ENCODE data around the gene ANKRD13C. TPM values are rescaled to one million over a fixed set of nuclear protein-coding genes. Genes with fewer than 3 reads are reported as not detected.
A peak's percentile ranks its signal among the peaks of the same experiment; 100 is the strongest.

ANKRD13C gene
- polyA plus RNA-seq, 1 donor (not counting 4 experiments of a cell fraction or from before 2014, with no cell fraction given): 13.4 TPM

- no peak overlapping the region for H3K4me3 ChIP-seq (ENCODE audit: control insufficient read depth in 2 of 3, extremely low read depth in 1 of 3, insufficient read depth in 2 of 3, low read depth in 1 of 3, low read length in 3 of 3)
- H3K27me3 ChIP-seq (ENCODE audit: control insufficient read depth, extremely low read depth, insufficient read depth, low read length): no peaks in the 10 kb centered on the region
- H3K9me3 ChIP-seq (ENCODE audit: control insufficient read depth, low read depth, low read length): no peaks in the 10 kb centered on the region
- no peak overlapping the region for H3K9ac ChIP-seq (ENCODE audit: control insufficient read depth, extremely low read depth, insufficient read depth, low read length)
- FAIRE-seq (no peak), DNase-seq (ENCODE audit: low read depth, low spot score) (no peak)
- H3K4me2 ChIP-seq (ENCODE audit: control insufficient read depth, extremely low read depth, insufficient read depth, low read depth, low read length): no peak overlapping the region
- dilution Hi-C loops (cut with MboI; ENCODE audit: extremely low pct_ligation_motif_present, low sequenced_read_pairs): no loop called here
- no peak overlapping the region for H2AFZ ChIP-seq (ENCODE audit: control insufficient read depth, low read length)
- H3K27ac ChIP-seq (ENCODE audit: control insufficient read depth, insufficient read depth, low read length): no peak overlapping the region
- no peaks in the 10 kb centered on the region for H3K36me3 ChIP-seq (ENCODE audit: control insufficient read depth in 2 of 2, extremely low read depth in 1 of 2, insufficient read depth in 2 of 2, low read length in 2 of 2)
- H3K79me2 ChIP-seq (ENCODE audit: control insufficient read depth, insufficient read depth, low read length): no peaks in the 10 kb centered on the region
- no peak for TF ChIP-seq EZH2 (IDR thresholded peaks at IDR 0.05; ENCODE audit: low read length)
- TF ChIP-seq, protein P1, sequence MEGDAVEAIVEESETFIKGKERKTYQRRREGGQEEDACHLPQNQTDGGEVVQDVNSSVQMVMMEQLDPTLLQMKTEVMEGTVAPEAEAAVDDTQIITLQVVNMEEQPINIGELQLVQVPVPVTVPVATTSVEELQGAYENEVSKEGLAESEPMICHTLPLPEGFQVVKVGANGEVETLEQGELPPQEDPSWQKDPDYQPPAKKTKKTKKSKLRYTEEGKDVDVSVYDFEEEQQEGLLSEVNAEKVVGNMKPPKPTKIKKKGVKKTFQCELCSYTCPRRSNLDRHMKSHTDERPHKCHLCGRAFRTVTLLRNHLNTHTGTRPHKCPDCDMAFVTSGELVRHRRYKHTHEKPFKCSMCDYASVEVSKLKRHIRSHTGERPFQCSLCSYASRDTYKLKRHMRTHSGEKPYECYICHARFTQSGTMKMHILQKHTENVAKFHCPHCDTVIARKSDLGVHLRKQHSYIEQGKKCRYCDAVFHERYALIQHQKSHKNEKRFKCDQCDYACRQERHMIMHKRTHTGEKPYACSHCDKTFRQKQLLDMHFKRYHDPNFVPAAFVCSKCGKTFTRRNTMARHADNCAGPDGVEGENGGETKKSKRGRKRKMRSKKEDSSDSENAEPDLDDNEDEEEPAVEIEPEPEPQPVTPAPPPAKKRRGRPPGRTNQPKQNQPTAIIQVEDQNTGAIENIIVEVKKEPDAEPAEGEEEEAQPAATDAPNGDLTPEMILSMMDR (optimal IDR thresholded peaks at IDR 0.05 in 1 of 3, IDR thresholded peaks at IDR 0.05 in 1 of 3, conservative IDR thresholded peaks at IDR 0.05 in 1 of 3; ENCODE audit: extremely low read depth in 1 of 3, insufficient read depth in 2 of 3, low read length in 3 of 3): no peak
- H3K9me1 ChIP-seq (ENCODE audit: control insufficient read depth, extremely low read depth, insufficient read depth, low read length): no peaks in the 10 kb centered on the region
- H3K4me1 ChIP-seq (ENCODE audit: control insufficient read depth, extremely low read depth, insufficient read depth, low read length): peaks cover 22% of the 10 kb centered on the region
- H4K20me1 ChIP-seq (ENCODE audit: control insufficient read depth, extremely low read depth, insufficient read depth, low read length): no peaks in the 10 kb centered on the region
Measured at GRCh38 chr1:70361727-70362398, 7.3 kb upstream of the ANKRD13C start.

GRCh38 chr1:70360321-70360720 lies 5.8 kb upstream of the ANKRD13C start:
- Histone ChIP-seq H2AFZ (ENCODE audit: control insufficient read depth, low read length) (no peak overlapping the region), H3K4me1 (ENCODE audit: control insufficient read depth, extremely low read depth, insufficient read depth, low read length) (peaks cover 20% of the 10 kb centered on the region), H3K4me2 (ENCODE audit: control insufficient read depth, extremely low read depth, insufficient read depth, low read depth, low read length) (no peak overlapping the region), H3K27ac (ENCODE audit: control insufficient read depth, insufficient read depth, low read length) (no peak overlapping the region), H3K4me3 (ENCODE audit: control insufficient read depth in 2 of 3, extremely low read depth in 1 of 3, insufficient read depth in 2 of 3, low read depth in 1 of 3, low read length in 3 of 3) (no peak overlapping the region), H3K9ac (ENCODE audit: control insufficient read depth, extremely low read depth, insufficient read depth, low read length) (no peak overlapping the region), H3K79me2 (ENCODE audit: control insufficient read depth, insufficient read depth, low read length) (no peaks in the 10 kb centered on the region), H3K27me3 (ENCODE audit: control insufficient read depth, extremely low read depth, insufficient read depth, low read length) (no peaks in the 10 kb centered on the region), H4K20me1 (ENCODE audit: control insufficient read depth, extremely low read depth, insufficient read depth, low read length) (no peaks in the 10 kb centered on the region), H3K9me1 (ENCODE audit: control insufficient read depth, extremely low read depth, insufficient read depth, low read length) (no peaks in the 10 kb centered on the region), H3K36me3 (ENCODE audit: control insufficient read depth in 2 of 2, extremely low read depth in 1 of 2, insufficient read depth in 2 of 2, low read length in 2 of 2) (no peaks in the 10 kb centered on the region), H3K9me3 (ENCODE audit: control insufficient read depth, low read depth, low read length) (no peaks in the 10 kb centered on the region)
- TF ChIP-seq, protein P1 (optimal IDR thresholded peaks at IDR 0.05 in 1 of 3, IDR thresholded peaks at IDR 0.05 in 1 of 3, conservative IDR thresholded peaks at IDR 0.05 in 1 of 3; ENCODE audit: extremely low read depth in 1 of 3, insufficient read depth in 2 of 3, low read length in 3 of 3): no peak
- TF ChIP-seq EZH2 (IDR thresholded peaks at IDR 0.05; ENCODE audit: low read length): no peak
- no peak for DNase-seq (ENCODE audit: low read depth, low spot score)
- dilution Hi-C loops (cut with MboI; ENCODE audit: extremely low pct_ligation_motif_present, low sequenced_read_pairs): no loop called here
- peak; percentile 39 for FAIRE-seq

Measured in keratinocyte (primary cell).